RWPE2 (cell line): ENCODE data around the gene RAP1GAP2.
A peak's percentile ranks its signal among the peaks of the same experiment; 100 is the strongest.

Experiments
- ATAC-seq: fragments of 200-7000 bp; cut with Tn5 transposase; 3 replicates; pipeline ENCODE4 v1.9.1; 2021; ENCODE audit warnings: low read depth
- DNase-seq: peaks from one replicate; pipeline ENCODE4 v3.0.0-alpha.2; 2020; ENCODE audit warnings: low spot score
- H3K27ac ChIP-seq: fragments of 450-650 bp; 2 replicates; pipeline ENCODE4 v1.5.1; 2017; ENCODE audit warnings: mild to moderate bottlenecking; ENCODE audit not compliant: poor library complexity, severe bottlenecking
- H3K27me3 ChIP-seq: fragments of 250-450 bp; sonication (Bioruptor Pico); 2 replicates; pipeline ENCODE4 v1.5.1; 2021; ENCODE audit warnings: mild to moderate bottlenecking, moderate library complexity; ENCODE audit not compliant: insufficient read depth, poor library complexity, severe bottlenecking
- H3K36me3 ChIP-seq: fragments of 250-450 bp; sonication (Bioruptor Pico); 2 replicates; pipeline ENCODE4 v1.5.1; 2020; ENCODE audit warnings: low read depth, mild to moderate bottlenecking, moderate library complexity
- H3K4me1 ChIP-seq: fragments of 250-450 bp; sonication (Bioruptor Pico); 2 replicates; pipeline ENCODE4 v1.5.1; 2021; ENCODE audit warnings: mild to moderate bottlenecking, moderate library complexity; ENCODE audit not compliant: insufficient read depth, poor library complexity, severe bottlenecking
- H3K4me3 ChIP-seq: fragments of 250-450 bp; sonication (Bioruptor Pico); 2 replicates; pipeline ENCODE4 v1.5.1; 2021; ENCODE audit warnings: mild to moderate bottlenecking, moderate library complexity; ENCODE audit not compliant: severe bottlenecking
- H3K9me3 ChIP-seq: fragments of 250-450 bp; sonication (Bioruptor Pico); 2 replicates; pipeline ENCODE4 v1.5.1; 2021; ENCODE audit warnings: mild to moderate bottlenecking, moderate library complexity; ENCODE audit not compliant: severe bottlenecking
- CTCF ChIP-seq: fragments of 450-650 bp; IDR thresholded peaks from one replicate; pipeline ENCODE4 v1.5.1; 2017; ENCODE audit warnings: mild to moderate bottlenecking, moderate library complexity; ENCODE audit not compliant: poor library complexity, severe bottlenecking

Gene RAP1GAP2

GRCh38 chr17:2964028-2964356, 167.8 kb downstream of the RAP1GAP2 start:
- Histone ChIP-seq H3K4me3 (no peak overlapping the region), H3K4me1 (peaks cover 30% of the 10 kb centered on the region), H3K27ac (peak overlapping the region; percentile 74), H3K36me3 (peaks cover 27% of the 10 kb centered on the region), H3K9me3 (no peaks in the 10 kb centered on the region), H3K27me3 (no peaks in the 10 kb centered on the region)
- DNase-seq = no peak
- no peak for TF ChIP-seq CTCF
- ATAC-seq = no peak

GRCh38 chr17:2964370-2964769, 168.1 kb downstream of the RAP1GAP2 start:
- DNase-seq (no peak), ATAC-seq (no peak)
- H3K36me3 ChIP-seq = peaks cover 27% of the 10 kb centered on the region
- no peak overlapping the region for H3K4me3 ChIP-seq
- peak overlapping the region; percentile 74 for H3K27ac ChIP-seq
- no peaks in the 10 kb centered on the region for H3K27me3 ChIP-seq
- no peaks in the 10 kb centered on the region for H3K9me3 ChIP-seq
- peaks cover 26% of the 10 kb centered on the region for H3K4me1 ChIP-seq
- TF ChIP-seq CTCF = no peak

- Histone ChIP-seq H3K4me3 (no peak overlapping the region), H3K27ac (peak overlapping the region; percentile 74), H3K36me3 (peaks cover 27% of the 10 kb centered on the region), H3K4me1 (peaks cover 21% of the 10 kb centered on the region), H3K9me3 (no peaks in the 10 kb centered on the region), H3K27me3 (no peaks in the 10 kb centered on the region)
- no peak for TF ChIP-seq CTCF
- ATAC-seq (no peak), DNase-seq (no peak)
Measured at GRCh38 chr17:2964831-2965230, 168.6 kb downstream of the RAP1GAP2 start.

- Histone ChIP-seq H3K4me3 (no peak overlapping the region), H3K36me3 (peaks cover 27% of the 10 kb centered on the region), H3K4me1 (peaks cover 12% of the 10 kb centered on the region), H3K27me3 (no peaks in the 10 kb centered on the region), H3K9me3 (no peaks in the 10 kb centered on the region), H3K27ac (peak overlapping the region; percentile 74)
- DNase-seq (no peak), ATAC-seq (peak; percentile 91)
- TF ChIP-seq CTCF = no peak
Measured at GRCh38 chr17:2965621-2966595, 169.7 kb downstream of the RAP1GAP2 start.

- Histone ChIP-seq H3K27me3 (no peaks in the 10 kb centered on the region), H3K9me3 (no peaks in the 10 kb centered on the region), H3K27ac (no peak overlapping the region), H3K36me3 (peaks cover 22% of the 10 kb centered on the region), H3K4me3 (no peak overlapping the region), H3K4me1 (peaks cover 11% of the 10 kb centered on the region)
- ATAC-seq (no peak), DNase-seq (no peak)
- TF ChIP-seq CTCF = no peak
Measured at GRCh38 chr17:2967515-2967914, 171.3 kb downstream of the RAP1GAP2 start.
